GM10248 (cell line): ENCODE results near the gene CHI3L2.

Experiments
- CTCF ChIA-PET: fragments of 300-600 bp; sonication (Branson Sonifier 250); formaldehyde crosslinking; extraction: SDS; loops from one replicate; lab custom pipeline; 2021; ENCODE audit warnings: antibody characterized with exemption; lab: Yijun Ruan, JAX
- POLR2A ChIA-PET: fragments of 350-650 bp; sonication (Branson Sonifier 250); formaldehyde crosslinking; extraction: SDS; loops from one replicate; lab custom pipeline; 2020; ENCODE audit warnings: antibody characterized with exemption; lab: Yijun Ruan, JAX
- DNase-seq: peaks from one replicate; pipeline ENCODE4 v3.0.0; 2012; ENCODE audit errors: extremely low spot score
- CTCF ChIP-seq: IDR thresholded peaks from 2 replicates; pipeline ENCODE4 v1.5.1; 2012; ENCODE audit warnings: mild to moderate bottlenecking, low read depth; ENCODE audit errors: extremely low read depth, missing control alignments, control extremely low read depth

The CHI3L2 gene

GRCh38 chr1:111204983-111205713 lies 22.4 kb upstream of the CHI3L2 start:
- ChIA-PET POLR2A (no interaction called here), CTCF (no interaction called here)
- DNase-seq: no peak
- TF ChIP-seq CTCF: no peak

- ChIA-PET CTCF (interaction anchor here (1.0 kb wide), 1 partner anchor 12 kb away, joined by 3 read pairs; no protein-coding TSS in a partner anchor), POLR2A (no interaction called here)
- no peak for DNase-seq
- no peak for TF ChIP-seq CTCF
Observed at GRCh38 chr1:111205714-111206050, 21.8 kb upstream of the CHI3L2 start.

- ChIA-PET POLR2A (no interaction called here), CTCF (interaction anchor here (1.6 kb wide), 1 partner anchor 11 kb away, joined by 5 read pairs; no protein-coding TSS in a partner anchor)
- TF ChIP-seq CTCF: no peak
- DNase-seq: no peak
Observed at GRCh38 chr1:111208921-111209320, 18.6 kb upstream of the CHI3L2 start.

GRCh38 chr1:111209622-111210021 lies 17.9 kb upstream of the CHI3L2 start:
- TF ChIP-seq CTCF: no peak
- CTCF ChIA-PET: interaction anchor here (1.6 kb wide), 1 partner anchor 11 kb away, joined by 5 read pairs; no protein-coding TSS in a partner anchor
- POLR2A ChIA-PET: no interaction called here
- DNase-seq: no peak

GRCh38 chr1:111211921-111212320 lies 15.6 kb upstream of the CHI3L2 start:
- ChIA-PET POLR2A (no interaction called here), CTCF (no interaction called here)
- no peak for TF ChIP-seq CTCF
- DNase-seq: no peak

- no peak for TF ChIP-seq CTCF
- CTCF ChIA-PET: interaction anchor here (0.6 to 2.8 kb wide), 2 partner anchors 11 to 14 kb away, joined by 3 to 10 read pairs; no protein-coding TSS in a partner anchor
- POLR2A ChIA-PET: interaction anchor here (0.6 kb wide), 1 partner anchor 8 kb away, joined by 4 read pairs; no protein-coding TSS in a partner anchor
- DNase-seq: no peak
Observed at GRCh38 chr1:111212634-111213335, 14.7 kb upstream of the CHI3L2 start.
